Activated effector memory CD4-positive, alpha-beta T cell treated with Interleukin-2 at 50 U/mL for 16 hours (primary cell): ENCODE data around the gene ACTG2.
"Not testable (repeated sequence)": the region's sequence is repeated elsewhere in the genome, so short reads cannot be mapped to it uniquely, and the experiment has no call there.

ENCODE experiments used
- DNase-seq: peaks from one replicate; pipeline ENCODE4 v3.0.0-alpha.2; 2020

Gene ACTG2

GRCh38 chr2:73892631-73893329, at the start of gene ACTG2:
Gene ACTG2 (plus strand): TSS chr2:73893008. CDS start chr2:73901312, 8,304 bp downstream.
- no peak for DNase-seq

DNA sequence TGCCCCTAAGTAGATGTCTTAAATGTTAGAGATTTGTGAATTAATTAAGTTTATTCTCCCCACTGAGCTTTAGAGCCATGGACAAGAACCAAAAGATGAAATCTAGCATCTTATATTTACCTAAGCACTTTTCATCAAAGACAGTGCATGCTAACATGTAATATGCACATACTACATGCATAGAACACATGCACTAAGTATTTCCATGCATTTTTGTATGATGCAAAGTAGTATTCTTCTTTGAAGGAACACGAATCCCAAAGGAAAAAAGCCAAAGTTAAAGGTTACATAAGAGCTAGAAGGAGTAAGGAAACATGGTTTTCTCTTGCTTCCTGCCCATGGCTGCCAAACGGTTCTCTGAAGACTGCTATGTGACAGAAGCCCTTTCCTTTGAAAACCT, 48.7 kb upstream of the ACTG2 start:
- DNase-seq: no peak

- no peak for DNase-seq
Measured at GRCh38 chr2:73850009-73850408, 42.8 kb upstream of the ACTG2 start.

- DNase-seq: no peak
Measured at GRCh38 chr2:73851274-73851673, 41.5 kb upstream of the ACTG2 start.

- DNase-seq: no peak
Measured at GRCh38 chr2:73852020-73852419, 40.8 kb upstream of the ACTG2 start.

DNA sequence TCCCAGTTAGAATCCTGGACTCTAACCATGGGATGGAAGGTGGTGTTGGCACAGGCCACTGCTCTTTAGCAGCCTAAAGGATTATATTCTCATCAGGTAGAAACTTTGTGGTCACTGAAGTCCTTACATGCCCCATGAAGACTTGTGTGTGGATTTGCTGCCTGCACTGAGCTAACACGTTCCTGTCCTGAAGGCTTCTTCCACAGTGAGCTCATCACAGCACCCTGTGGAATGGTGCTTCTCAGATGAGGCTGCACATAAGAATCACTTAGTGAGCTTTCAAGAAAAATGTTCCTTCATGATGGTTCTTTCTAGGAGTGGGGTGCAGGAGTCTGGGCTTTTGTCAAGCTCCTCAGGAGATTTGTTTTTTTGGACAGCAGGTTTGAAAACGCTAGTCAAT, 37.3 kb upstream of the ACTG2 start:
- DNase-seq: no peak

DNA sequence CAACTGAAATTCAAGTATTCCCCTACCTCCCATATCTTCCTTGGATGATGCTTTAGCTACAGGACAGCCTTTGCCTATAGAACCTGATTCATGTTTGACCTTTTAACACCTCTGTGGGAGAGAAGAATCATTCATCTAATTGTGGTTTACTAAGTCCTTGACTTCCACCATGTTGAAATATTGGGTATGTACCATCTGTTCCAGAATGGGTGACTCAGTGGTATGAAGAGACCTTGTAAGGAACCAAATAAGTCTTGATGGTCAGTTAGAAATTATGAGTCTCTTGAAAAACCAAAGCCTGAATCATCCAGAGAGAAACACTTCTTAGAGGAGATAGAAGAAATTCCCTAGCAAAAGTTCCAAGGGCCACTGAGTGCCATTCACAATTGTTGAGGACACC, 36.6 kb upstream of the ACTG2 start:
- DNase-seq: no peak

DNA sequence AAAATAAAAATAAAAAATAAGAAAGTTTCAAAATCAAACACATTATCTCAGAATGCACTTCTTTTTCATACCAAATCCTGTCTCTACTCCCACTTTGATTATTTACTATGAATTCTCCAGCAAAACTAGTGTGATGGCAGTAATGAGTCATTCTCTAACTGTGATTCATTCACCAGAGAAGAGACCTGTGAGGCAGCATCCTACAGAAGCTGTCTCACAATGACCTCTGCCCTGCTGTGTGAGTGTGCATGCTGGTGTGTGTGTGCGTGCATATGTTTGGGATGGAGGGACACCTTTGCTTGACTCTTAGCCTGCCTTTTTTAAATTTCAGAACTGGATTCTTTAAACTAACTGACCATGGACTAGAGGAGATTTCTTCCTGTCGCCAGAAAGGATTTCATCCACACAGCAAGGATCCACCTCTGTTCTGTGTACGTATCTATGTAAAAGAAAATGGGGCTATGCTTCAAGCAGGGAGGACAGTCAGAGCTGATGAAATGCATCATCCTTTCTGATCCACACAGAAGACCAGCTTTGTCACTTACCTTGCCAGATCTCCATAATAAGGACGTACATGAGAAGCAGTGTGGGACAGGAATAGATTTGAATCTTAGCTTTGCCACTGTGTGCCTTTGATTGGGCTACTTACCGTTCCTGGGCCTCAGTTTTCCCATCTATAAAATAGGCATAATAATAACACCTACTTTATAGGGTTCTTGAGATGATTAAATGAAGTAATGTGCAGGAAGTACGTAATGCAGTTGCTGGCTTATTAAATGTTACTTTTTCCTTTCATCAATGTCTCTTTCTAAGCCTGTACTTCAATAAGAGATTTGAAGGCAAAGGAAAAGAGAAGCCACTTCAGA, 32.9 kb upstream of the ACTG2 start:
- no peak for DNase-seq

DNA sequence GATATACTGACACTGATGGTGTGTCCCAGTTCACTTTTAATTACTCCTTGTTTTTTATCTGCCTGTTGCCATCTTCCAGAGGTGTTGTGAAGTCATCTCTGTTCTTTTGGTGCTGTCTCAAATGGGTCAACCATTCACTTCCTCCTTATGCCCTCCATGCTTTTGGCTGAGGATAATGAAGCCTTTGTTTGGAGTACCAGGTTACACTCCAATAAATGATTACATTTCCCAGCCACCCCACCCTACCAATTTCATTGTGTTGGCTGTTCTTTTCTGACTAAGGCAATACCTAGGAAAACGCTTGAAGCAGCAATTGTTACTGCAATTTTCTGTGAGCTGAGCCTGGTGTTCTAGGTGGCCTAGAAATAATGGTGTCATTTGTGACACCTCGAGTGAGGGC, 29.8 kb upstream of the ACTG2 start:
- no peak for DNase-seq

DNA sequence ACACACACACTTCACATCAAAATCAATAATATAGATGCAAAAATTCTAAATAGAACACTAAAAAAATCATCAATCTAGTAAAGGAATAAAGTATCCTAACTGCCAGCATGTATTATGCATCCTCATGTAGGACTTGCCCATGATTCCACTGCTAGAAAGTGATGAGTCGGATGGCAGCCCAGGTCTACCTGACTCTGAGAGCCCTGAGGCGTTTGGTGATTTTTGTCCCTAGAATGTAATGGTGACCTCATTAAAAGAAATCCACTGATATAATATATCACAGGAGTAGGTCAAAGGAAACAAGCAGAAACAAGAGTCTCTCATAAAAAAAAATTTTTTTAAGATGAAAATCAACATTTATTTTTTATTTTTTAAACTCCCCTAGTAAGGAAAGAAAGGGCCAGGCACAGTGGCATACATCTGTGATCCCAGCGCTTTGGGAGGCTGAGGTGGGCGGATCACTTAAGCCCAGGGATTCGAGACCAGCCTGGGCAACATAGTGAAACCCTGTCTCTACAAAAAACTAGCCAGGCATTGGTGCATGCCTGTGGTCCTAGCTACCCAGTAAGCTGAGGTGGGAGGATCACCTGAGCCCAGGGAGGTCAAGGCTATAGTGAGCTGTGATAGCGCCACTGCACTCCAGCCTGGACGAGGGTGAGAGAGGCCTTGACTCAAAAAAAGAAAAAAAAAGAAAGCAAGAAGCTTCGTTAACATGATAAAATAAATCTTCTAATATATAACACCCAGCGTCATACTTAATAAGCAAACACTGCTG, 24.4 kb upstream of the ACTG2 start:
- no peak for DNase-seq

- no peak for DNase-seq
Measured at GRCh38 chr2:73870084-73870483, 22.7 kb upstream of the ACTG2 start.

- no peak for DNase-seq
Measured at GRCh38 chr2:73877071-73877802, 15.6 kb upstream of the ACTG2 start.

GRCh38 chr2:73877984-73878383, 14.8 kb upstream of the ACTG2 start:
- DNase-seq: not testable (repeated sequence)

- DNase-seq: no peak
Measured at GRCh38 chr2:73885406-73885805, 7.4 kb upstream of the ACTG2 start.

- no peak for DNase-seq
Measured at GRCh38 chr2:73886357-73886756, 6.5 kb upstream of the ACTG2 start.

DNA sequence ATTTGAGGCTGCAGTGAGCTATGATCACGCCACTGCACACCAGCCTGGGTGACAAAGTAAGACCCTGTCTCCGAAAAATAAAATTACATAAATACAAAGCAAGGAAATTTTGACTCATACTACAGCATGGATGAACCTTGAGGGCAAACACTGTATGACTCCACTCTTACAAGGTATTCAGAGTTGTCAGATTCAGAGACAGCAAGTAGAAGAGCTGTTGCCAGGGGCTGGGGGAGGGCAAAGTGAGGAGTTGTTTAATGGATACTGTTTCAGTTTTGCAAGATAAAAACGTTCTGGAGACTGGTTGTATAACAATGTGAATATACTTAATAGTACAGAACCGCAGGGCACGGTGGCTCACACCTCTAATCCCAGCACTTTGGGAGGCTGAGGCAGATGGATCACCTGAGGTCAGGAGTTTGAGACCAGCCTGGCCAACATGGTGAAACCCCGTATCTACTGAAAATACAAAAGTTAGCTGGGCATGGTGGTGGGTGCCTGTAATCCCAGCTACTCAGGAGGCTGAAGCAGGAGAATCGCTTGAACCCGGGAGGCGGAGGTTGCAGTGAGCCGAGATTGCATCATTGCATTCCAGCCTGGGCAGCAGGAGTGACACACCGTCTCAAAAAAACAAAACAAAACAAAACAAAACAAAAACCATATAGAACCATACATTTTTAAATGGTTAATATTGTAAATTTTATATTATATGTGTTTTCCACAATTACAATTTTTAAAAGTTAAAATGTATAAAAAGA, 5.0 kb upstream of the ACTG2 start:
- not testable (repeated sequence) for DNase-seq

DNA sequence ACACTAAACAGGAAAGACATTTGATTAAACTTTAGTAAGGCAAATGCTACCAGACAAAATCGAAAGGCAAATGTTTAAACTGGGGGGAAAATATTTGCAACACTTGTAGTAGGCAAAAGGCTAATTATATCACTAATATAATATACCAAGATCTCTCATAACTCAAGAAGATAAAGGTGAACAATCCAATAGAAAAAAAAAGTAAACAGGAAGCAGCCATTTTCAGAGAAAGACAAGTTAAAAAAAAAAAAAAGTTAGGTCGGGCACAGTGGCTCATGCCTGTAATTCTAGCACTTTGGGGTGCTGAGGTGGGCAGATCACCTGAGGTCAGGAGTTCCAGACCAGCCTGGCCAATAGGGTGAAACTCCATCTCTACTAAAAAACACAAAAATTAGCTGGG, 4.4 kb upstream of the ACTG2 start:
- no peak for DNase-seq

- no peak for DNase-seq
Measured at GRCh38 chr2:73889206-73889605, 3.6 kb upstream of the ACTG2 start.

DNA sequence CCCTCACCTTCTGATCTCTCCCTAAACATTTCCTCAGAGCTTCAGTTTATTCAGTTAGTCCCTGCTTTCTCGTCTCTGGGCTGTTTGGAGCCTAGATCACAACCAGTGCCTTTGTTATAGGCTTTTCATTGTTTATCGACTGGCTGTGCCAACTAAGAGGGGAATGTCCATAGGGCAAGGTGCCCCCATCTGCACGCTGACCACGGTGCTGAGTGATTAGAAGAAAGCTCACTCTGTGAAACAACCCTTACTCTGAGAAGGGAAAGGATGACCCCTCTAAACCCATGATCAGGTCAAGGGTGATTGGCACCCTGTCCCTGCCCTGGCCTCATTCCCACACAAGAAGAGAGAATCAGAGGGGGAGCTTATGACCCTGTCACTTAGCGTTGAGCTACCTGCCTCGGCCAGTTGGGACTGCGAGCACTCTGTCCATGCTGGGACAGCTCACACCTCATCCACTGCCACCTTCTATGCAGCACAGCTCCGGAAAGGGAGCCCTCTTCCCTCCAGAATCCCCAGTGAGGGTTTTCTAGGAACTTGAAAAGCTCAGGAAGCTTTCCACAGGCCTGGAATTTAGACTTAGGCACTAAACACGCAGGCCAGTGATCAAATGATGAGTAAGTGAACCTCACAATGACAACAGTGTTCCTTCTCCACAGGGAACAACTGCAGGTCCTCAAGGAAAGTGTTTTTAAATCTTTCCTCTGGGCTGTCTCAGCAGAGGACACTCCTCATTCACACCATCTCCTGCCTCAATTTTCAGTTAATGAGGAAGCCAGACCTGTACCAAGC, 2.3 kb upstream of the ACTG2 start:
- no peak for DNase-seq

- no peak for DNase-seq
Measured at GRCh38 chr2:73891276-73891901, 1.4 kb upstream of the ACTG2 start.
